ENCODE results near the gene JCAD.

JCAD gene

DNA sequence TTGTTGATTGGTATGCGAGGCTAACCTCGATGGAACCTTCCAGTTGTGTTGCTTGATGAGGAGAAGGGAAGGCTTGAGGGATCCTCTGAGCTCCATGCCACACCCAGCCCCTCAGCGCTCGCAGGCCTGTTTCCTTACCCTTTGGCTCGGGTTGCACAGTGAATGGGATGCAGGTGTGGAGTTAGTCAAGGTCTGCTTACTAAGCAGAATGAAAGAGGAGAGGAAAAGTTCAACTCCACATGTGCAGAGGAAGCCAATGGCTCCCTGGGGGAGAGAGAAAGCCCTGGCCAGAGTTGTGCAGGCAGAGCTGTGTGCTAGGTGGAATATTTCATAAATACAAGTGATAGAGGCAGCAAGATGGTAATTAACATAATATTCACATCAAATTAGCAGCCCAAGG lies 85.5 kb downstream of the JCAD start:
- Histone ChIP-seq H3K9me3 (ENCODE audit: low read depth, low read length) (no peaks in the 10 kb centered on the region), H3K36me3 (ENCODE audit: insufficient read depth, low read length) (no peaks in the 10 kb centered on the region), H3K4me3 (no peak overlapping the region), H3K27ac (no peak overlapping the region), H3K9ac (ENCODE audit: insufficient read length) (no peak overlapping the region)
- TF ChIP-seq EZH2 (IDR thresholded peaks at IDR 0.05) (no peak), POLR2AphosphoS5 (IDR thresholded peaks at IDR 0.05; ENCODE audit: borderline replicate concordance, low read depth, low read length) (no peak), FOXP2 (optimal IDR thresholded peaks at IDR 0.05; ENCODE audit: control extremely low read depth, extremely low read length, insufficient read depth) (no peak)
- no peak for DNase-seq (ENCODE audit: low read depth, low spot score)

DNA sequence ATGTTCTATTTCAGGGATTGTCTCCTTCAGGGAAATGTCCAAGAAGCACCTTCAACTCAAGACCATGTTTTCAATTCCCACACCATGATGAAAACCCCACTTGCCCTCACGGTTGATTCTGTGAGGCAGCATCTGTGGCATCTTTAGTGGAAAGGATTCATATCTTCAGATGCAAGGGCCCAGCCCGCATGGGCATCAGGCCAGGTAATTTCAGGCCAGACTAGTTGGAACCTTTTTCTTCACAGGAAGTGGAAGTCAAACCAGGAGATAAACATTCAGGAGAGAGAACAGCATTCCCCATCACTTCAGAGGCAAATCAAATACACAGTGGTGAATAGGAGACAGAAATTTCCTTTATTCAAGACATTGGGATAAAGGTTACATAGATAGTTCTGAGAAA lies 88.8 kb downstream of the JCAD start:
- no peak for TF ChIP-seq FOXP2 (optimal IDR thresholded peaks at IDR 0.05; ENCODE audit: control extremely low read depth, extremely low read length, insufficient read depth)
- no peak for TF ChIP-seq EZH2 (IDR thresholded peaks at IDR 0.05)
- TF ChIP-seq POLR2AphosphoS5 (IDR thresholded peaks at IDR 0.05; ENCODE audit: borderline replicate concordance, low read depth, low read length), result no peak
- H3K9me3 ChIP-seq (ENCODE audit: low read depth, low read length), result no peaks in the 10 kb centered on the region
- no peak for DNase-seq (ENCODE audit: low read depth, low spot score)
- no peak overlapping the region for H3K4me3 ChIP-seq
- no peak overlapping the region for H3K9ac ChIP-seq (ENCODE audit: insufficient read length)
- no peak overlapping the region for H3K27ac ChIP-seq
- no peaks in the 10 kb centered on the region for H3K36me3 ChIP-seq (ENCODE audit: insufficient read depth, low read length)

DNA sequence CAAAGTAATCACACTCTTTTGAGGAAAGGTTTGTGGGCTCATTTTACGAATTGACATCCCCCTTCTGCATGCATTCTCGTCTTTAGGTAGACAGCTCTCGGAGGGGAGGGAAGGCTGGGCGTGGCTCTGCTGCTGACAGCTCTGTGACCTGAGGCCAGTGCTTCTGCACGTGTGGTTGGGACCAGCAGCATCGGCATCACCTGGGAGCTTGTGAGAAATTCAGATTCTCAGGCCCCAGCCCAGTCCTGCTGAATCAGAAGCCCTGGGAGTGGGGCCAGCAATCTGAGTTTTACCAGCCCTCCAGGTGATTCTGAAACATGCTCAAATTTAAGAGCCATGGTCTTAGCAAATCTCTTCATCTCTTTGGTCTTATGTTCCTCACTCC lies 89.4 kb downstream of the JCAD start:
- Histone ChIP-seq H3K9me3 (ENCODE audit: low read depth, low read length) (no peaks in the 10 kb centered on the region), H3K9ac (ENCODE audit: insufficient read length) (no peak overlapping the region), H3K36me3 (ENCODE audit: insufficient read depth, low read length) (no peaks in the 10 kb centered on the region), H3K27ac (no peak overlapping the region), H3K4me3 (no peak overlapping the region)
- TF ChIP-seq FOXP2 (optimal IDR thresholded peaks at IDR 0.05; ENCODE audit: control extremely low read depth, extremely low read length, insufficient read depth), result no peak
- no peak for TF ChIP-seq POLR2AphosphoS5 (IDR thresholded peaks at IDR 0.05; ENCODE audit: borderline replicate concordance, low read depth, low read length)
- DNase-seq (ENCODE audit: low read depth, low spot score), result no peak

DNA sequence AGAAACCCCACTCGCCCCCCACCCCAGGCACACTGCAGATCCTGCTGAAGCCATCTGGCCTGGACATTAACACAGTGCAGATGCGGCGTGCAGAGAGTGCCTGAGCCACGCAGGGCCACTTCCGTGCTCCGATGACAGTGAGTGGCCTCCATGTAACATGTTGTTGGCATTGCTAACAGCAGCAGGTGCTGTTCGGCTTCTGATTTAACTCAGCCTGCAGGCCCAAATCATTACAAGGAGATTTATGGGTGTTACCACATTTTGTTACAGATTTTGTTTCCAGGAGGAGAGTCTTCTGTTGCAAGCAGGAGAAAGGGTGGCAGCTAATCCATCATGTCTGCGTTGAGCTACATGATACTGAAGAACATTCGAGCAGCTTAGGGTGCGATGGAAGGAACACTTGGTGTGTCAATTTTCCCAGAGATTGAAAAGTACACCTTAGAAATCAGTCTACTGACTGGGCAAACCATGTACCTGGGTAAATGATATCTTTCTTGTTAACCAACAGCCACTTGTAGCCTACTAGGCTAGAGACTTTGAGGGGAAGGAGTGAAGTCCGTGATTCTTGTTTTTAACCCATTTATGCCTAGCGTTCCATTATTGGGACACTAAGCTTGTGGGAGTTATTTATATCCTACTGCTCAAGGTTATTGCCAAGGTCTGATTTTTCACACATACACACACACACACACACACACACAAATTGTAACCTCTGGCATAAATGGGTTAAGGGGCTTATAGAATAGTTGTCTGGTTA lies 90.0 kb downstream of the JCAD start:
- TF ChIP-seq POLR2AphosphoS5 (IDR thresholded peaks at IDR 0.05; ENCODE audit: borderline replicate concordance, low read depth, low read length), result no peak
- no peak for TF ChIP-seq FOXP2 (optimal IDR thresholded peaks at IDR 0.05; ENCODE audit: control extremely low read depth, extremely low read length, insufficient read depth)
- TF ChIP-seq EZH2 (IDR thresholded peaks at IDR 0.05), result no peak
- H3K36me3 ChIP-seq (ENCODE audit: insufficient read depth, low read length), result no peaks in the 10 kb centered on the region
- no peak overlapping the region for H3K4me3 ChIP-seq
- DNase-seq (ENCODE audit: low read depth, low spot score), result no peak
- no peaks in the 10 kb centered on the region for H3K9me3 ChIP-seq (ENCODE audit: low read depth, low read length)
- no peak overlapping the region for H3K9ac ChIP-seq (ENCODE audit: insufficient read length)
- no peak overlapping the region for H3K27ac ChIP-seq

DNA sequence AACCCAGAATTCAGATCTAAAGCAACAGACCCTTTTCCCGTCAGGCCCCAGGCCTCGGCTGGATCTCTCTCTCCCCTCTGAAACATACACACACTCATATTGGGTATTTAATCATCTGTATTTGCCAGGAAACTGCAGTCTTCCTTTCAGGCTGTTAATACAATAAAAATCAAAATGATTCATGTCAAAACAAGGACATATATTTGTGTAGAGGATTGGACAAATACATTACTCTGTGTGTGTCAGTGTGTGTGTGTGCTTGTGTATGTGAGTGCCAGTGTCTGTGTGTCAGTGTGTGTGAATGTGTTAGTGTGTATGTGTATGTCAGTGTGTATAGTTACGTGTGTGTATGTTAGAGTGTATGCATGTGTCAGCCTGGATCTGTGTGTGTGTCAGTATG lies 90.8 kb downstream of the JCAD start:
- H3K9ac ChIP-seq (ENCODE audit: insufficient read length), result no peak overlapping the region
- H3K4me3 ChIP-seq, result no peak overlapping the region
- no peaks in the 10 kb centered on the region for H3K36me3 ChIP-seq (ENCODE audit: insufficient read depth, low read length)
- no peak for DNase-seq (ENCODE audit: low read depth, low spot score)
- H3K9me3 ChIP-seq (ENCODE audit: low read depth, low read length), result no peaks in the 10 kb centered on the region
- TF ChIP-seq FOXP2 (optimal IDR thresholded peaks at IDR 0.05; ENCODE audit: control extremely low read depth, extremely low read length, insufficient read depth), result no peak
- TF ChIP-seq EZH2 (IDR thresholded peaks at IDR 0.05), result no peak
- TF ChIP-seq POLR2AphosphoS5 (IDR thresholded peaks at IDR 0.05; ENCODE audit: borderline replicate concordance, low read depth, low read length), result no peak
- H3K27ac ChIP-seq, result no peak overlapping the region

DNA sequence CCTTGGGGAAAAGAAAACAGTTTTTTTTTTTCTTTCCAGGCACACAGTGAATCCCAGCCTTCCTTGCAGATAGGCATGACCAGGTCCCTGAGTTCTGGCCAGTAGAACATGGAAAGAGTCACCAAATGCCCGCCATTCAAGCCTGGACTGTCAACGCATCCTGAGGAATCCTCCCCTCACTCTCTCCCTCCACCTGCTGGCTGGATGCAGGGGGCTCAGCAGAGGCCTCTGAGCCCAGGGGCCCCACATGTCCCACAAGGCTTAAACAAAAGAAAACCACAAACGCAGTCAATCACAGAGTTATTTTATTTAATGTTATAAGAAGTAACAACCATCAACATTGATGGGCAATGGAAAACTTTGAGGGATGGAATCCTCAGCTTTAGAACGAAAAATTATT lies 93.1 kb downstream of the JCAD start:
- Histone ChIP-seq H3K27ac (no peak overlapping the region), H3K4me3 (no peak overlapping the region), H3K9ac (ENCODE audit: insufficient read length) (no peak overlapping the region), H3K36me3 (ENCODE audit: insufficient read depth, low read length) (no peaks in the 10 kb centered on the region), H3K9me3 (ENCODE audit: low read depth, low read length) (no peaks in the 10 kb centered on the region)
- DNase-seq (ENCODE audit: low read depth, low spot score), result no peak
- no peak for TF ChIP-seq FOXP2 (optimal IDR thresholded peaks at IDR 0.05; ENCODE audit: control extremely low read depth, extremely low read length, insufficient read depth)
- no peak for TF ChIP-seq POLR2AphosphoS5 (IDR thresholded peaks at IDR 0.05; ENCODE audit: borderline replicate concordance, low read depth, low read length)
- TF ChIP-seq EZH2 (IDR thresholded peaks at IDR 0.05), result no peak

All from SK-N-MC (cell line).